ENCODE data around the gene NAP1L4.

GRCh38 chr11:2951231-2952110 is 40.7 kb downstream of the NAP1L4 start:
- TF ChIP-seq CTCF (IDR thresholded peaks at IDR 0.05) (no peak), ZFX (IDR thresholded peaks at IDR 0.05; ENCODE audit: borderline replicate concordance) (no peak)

All from 22Rv1 (cell line).